H54 (cell line): ENCODE measurements around the gene GP9.

Experiments
- DNase-seq: peaks from one replicate; pipeline ENCODE4 v3.0.0; 2011; ENCODE audit warnings: low spot score, mixed read lengths; ENCODE audit not compliant: insufficient read length
- FAIRE-seq: peaks from 3 replicates; lab custom pipeline; 2011; peaks lifted over from hg19 to GRCh38; lab: Jason Lieb, UNC
- POLR2A ChIP-seq: IDR thresholded peaks from 2 replicates; pipeline ENCODE4 v1.6.1; 2011; ENCODE audit warnings: low read depth, mild to moderate bottlenecking, low read length

GP9 gene

GRCh38 chr3:129052675-129053074 is 7.9 kb upstream of the GP9 start:
- TF ChIP-seq POLR2A: no peak
- no peak for FAIRE-seq
- DNase-seq: no peak

- FAIRE-seq: no peak
- no peak for TF ChIP-seq POLR2A
- DNase-seq: no peak
These were observed 5.9 kb upstream of the GP9 start for GRCh38 chr3:129054605-129055104.

DNA sequence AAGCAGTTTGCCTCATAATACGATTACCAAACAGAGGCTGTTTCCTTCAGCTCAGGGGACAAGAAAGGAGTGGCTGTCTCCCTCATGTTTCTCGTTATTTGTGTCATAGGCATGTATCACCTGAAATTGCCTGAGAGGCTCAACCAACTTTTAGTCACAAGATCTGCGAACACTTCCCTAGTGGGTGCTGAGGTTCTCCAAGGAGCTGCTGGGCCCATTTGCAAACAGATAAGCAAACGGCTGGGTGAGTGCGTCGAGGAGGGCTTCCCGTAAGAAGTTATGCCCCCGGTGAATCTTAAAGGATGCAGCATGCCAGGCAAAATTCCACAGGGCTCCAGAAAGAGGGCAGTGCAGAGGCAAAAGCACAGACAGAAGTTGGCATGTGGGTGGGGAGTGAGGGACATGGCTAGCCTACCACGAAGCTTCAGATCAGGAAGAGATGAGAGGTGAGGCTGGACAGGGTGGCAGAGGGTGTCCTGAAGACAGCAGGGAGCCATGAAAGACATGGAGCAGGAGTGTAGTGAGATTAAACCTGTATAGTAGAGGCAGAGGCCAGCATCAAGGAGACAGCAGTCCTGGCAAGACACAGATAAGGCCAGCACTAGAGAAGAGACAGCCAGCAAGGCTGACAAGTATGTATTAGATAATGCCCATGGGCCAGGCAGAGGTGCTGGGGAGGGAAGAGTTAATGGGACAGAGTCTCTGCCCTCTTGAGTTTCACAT is 4.0 kb upstream of the GP9 start:
- DNase-seq (no peak), FAIRE-seq (no peak)

GRCh38 chr3:129057249-129057648 is 3.3 kb upstream of the GP9 start:
- no peak for TF ChIP-seq POLR2A
- no peak for FAIRE-seq
- DNase-seq: no peak

More for the DNA sequence above, 4.0 kb upstream of the GP9 start:
- TF ChIP-seq POLR2A: no peak

- no peak for TF ChIP-seq POLR2A
- DNase-seq: no peak
- no peak for FAIRE-seq
These were observed 2.0 kb upstream of the GP9 start for GRCh38 chr3:129058441-129059200.

DNA sequence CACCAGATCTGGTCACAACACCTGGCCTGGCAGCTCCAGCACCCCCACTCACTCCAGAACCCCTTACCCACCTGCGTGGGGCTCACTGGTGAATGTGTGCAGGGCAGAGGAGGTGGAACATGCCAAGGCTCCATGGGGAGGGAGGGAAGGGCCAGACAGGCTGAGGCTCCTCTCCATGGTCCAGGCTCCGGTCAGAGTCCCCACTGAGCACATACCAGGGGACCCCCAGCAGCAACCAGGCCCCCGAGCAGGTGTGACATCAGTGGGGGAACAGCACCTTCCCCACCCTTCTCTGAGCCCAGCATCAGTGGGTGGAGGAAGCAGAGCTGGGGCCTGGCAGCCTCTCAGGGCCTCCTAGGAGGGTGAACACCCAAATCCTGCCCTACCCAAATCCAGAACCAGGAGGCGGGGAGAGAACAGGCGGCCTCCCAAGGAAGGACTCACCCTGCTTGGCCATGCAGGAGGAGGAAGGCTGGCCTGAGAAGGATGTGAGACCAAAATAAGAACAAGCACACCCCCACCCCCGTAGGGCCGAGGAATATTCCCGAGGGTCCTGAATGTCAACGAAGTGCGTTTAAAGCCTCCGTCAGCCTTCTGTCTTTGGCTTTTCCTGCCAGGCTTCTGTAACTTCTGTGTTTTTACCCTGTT is 1.1 kb upstream of the GP9 start:
- DNase-seq (no peak), FAIRE-seq (no peak)
- no peak for TF ChIP-seq POLR2A

- FAIRE-seq (no peak), DNase-seq (no peak)
- TF ChIP-seq POLR2A: no peak
These were observed 676 bp downstream of the GP9 start for GRCh38 chr3:129061023-129061887.

- DNase-seq (no peak), FAIRE-seq (no peak)
- no peak for TF ChIP-seq POLR2A
These were observed 1.6 kb downstream of the GP9 start for GRCh38 chr3:129061888-129062834.

DNA sequence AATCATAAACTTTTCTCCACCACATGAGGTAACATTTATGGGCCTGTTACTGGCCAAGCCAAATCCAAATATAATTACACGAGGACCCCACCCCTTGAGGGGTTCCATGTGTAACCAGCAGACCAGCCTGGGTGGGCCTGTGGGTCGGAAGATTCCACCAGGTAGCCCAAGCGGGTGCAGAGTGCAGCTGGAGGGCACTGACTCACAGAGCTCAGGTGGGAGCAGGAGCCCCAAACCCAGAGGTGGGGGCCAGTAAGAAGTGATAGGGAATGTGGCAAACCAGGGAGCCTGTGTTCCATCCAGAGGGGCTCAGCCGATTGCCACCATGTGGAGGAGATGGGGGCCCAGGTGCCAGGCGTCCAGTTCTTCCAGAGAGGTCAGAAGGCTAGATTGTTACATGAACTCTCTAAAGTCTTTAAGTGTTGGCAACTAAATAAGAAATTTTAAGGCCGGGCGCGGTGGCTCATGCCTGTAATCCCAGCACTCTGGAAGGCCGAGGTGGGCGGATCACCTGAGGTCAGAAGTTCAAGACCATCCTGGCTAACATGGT is 2.6 kb downstream of the GP9 start:
- TF ChIP-seq POLR2A: no peak
- DNase-seq (no peak), FAIRE-seq (no peak)

- no peak for DNase-seq
- FAIRE-seq: no peak
- TF ChIP-seq POLR2A: no peak
These were observed 3.4 kb downstream of the GP9 start for GRCh38 chr3:129063841-129064482.

- FAIRE-seq (no peak), DNase-seq (no peak)
- no peak for TF ChIP-seq POLR2A
These were observed 4.6 kb downstream of the GP9 start for GRCh38 chr3:129065016-129065719.
